DMS153 treated with DMSO at 0.1 percent for 48 hours (cell line): ENCODE measurements around the gene MS4A10.
"Not testable (repeated sequence)": the region's sequence is repeated elsewhere in the genome, so short reads cannot be mapped to it uniquely, and the experiment has no call there.

Source experiments
- DNase-seq: peaks from one replicate; lab custom pipeline; 2025; ENCODE audit not compliant: unreplicated experiment; lab: John Stamatoyannopoulos, UW

Gene MS4A10

GRCh38 chr11:60823745-60824306, 38.7 kb downstream of the MS4A10 start:
- DNase-seq = not testable (repeated sequence)

GRCh38 chr11:60825118-60825517, 40.0 kb downstream of the MS4A10 start:
- no peak for DNase-seq

- DNase-seq = no peak
Observed at GRCh38 chr11:60825790-60826189, 40.7 kb downstream of the MS4A10 start.

DNA sequence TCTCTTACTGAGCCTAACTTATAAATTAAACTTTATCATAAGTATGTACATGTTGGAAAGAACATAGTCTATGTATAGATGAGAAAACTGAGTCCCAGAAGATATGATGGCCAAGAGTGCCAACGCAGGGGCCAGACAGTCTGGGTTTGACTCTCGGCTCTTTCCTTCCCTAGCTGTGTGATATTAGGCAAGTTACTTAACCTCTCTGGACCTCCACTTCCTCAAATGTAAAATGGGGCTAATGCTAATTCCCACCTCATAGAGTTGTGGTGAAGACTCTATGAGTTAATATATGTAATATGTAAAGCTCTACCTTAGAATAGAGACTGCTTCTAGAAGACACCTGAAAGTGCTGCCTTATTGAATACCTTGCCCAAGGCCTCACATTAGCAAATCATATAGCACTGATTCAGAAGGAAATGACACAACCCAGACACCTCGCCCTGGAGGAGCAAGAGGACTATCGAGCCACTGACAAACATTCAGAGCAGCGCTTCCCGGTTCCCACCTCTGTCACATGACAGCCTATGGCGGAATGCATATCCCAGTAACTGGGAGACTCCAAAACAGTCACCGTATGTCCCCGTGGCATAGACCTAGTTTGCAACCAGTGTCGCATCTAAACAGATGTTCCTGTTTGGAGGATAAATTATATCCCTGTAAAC, 45.5 kb downstream of the MS4A10 start:
- no peak for DNase-seq

DNA sequence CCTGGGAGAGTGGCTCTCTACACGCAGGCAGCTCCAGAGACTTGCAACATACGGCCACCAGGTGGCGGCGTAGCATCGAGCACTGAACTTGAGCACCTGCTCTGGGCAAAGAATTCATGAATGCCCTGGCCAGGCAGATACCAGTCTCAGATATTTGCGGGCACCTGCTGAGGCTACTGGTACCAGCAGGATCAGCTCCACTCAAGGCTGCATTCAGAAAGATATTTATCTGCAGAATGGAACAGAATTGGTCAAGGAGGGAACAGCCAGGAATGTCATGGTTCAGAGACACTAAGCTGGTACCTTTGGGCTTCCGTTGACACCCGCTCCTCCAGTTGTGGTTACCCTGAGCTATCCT, 46.0 kb downstream of the MS4A10 start:
- DNase-seq = peak; percentile 87

DNA sequence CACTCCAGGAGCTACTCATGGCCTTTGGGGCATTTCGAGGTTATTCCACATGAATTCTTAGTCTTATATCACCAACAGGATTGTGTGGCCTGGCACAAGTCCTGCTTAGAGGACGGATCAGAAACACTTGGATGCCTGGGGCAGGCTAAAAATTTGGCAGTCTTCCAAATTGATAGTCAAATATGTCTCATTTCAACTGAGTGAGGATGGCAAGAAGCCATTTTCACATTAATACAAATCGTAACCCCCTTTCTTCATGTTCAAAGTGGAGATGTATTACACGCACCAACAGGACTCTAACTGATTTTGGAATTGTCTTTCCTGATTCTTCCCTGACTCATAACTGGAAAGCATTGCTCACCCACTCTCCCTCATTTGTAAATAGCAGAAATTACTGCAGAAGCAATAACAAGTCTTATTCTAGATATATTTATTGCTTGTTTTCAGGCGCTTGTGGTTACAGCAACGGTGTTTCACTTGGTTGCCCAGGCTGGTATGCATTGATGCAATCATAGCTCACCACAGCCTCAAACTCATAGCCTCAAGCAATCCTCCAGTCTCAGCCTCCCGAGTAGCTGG, 46.5 kb downstream of the MS4A10 start:
- no peak for DNase-seq

DNA sequence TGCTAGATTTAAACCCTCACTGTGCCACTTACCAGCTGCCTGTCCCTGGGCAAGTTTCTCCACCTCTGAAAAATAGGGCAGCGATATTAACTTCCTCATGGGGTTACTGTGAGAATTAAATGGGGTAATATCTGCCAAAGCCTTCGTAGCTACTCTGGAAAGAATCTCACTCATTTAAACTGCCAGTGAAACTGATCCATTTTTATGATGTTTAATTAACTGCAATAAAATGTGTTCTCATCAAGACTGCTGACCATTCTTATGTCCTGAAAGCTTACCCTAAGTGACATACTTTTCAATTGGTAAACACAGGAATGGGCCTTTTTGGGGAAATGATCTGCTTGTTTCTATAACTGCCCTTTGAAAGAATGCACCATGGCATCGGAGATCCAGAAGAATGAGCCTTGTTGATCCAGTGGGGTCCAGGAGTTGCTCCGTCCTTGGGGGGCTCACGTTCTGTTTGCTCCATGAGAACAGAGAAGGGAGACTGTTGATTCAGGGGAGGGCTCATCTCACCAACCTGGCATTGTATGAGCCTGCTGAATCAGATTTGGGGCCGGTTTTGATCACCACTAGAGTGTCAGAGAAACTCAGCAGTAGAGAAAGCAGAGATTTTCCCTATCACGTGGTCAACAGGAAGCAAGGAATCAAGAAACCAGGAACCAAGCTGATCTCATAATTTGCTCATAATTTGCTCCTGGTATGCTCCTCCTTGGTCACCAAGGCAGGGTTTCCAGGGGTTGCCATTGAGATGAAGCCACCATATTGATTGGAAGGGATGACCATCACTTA, 49.8 kb downstream of the MS4A10 start:
- no peak for DNase-seq

GRCh38 chr11:60835534-60835846, 50.4 kb downstream of the MS4A10 start:
- no peak for DNase-seq

GRCh38 chr11:60836866-60837515, 51.9 kb downstream of the MS4A10 start:
- no peak for DNase-seq

- no peak for DNase-seq
Observed at GRCh38 chr11:60838132-60838531, 53.0 kb downstream of the MS4A10 start.

DNA sequence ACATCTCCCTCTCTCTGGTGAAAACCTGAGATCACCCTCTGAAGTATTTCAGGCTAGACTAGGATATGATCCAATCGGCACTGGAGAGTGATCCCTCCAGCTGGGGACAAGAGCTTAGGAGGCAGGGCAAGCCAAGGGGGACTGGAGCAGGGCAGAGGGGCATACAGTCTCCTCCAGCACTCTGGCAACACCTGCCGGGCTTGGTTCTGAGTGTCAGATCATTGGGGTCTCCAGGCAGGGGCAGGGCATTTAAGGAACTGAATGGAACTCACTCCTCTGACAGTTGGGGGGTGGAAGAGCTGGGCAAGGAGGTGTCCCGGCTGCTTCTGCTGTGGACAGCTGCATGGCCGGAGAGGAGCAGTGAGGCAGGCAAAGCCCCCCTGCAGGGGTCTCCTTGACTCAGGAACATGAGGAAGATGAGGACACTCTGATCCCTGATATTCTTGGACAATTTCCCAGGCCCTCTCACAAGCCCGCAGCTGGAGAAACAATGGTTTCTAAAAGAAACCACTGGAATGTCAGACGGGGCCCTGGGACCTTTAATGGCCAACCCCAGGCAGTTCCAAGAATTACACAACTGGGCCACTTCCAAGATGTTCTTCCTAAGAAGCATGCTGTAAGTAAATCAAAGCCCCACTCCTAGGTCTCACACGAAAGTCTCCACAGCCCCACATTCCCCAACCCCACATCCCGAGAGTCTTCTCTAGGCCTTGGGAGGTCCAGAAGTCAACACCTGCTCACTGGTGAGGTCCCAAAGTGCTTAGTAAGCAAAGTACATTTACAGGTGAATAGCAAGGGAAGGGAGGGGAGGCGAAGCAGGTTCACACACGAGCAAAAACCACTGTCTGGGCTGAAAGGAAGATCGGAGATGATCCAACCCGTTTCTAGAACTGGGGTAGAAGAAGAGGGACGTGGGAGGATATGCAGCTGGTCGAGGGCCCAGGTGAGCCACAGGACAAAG, 55.6 kb downstream of the MS4A10 start:
- DNase-seq = no peak

GRCh38 chr11:60841797-60842667, 56.9 kb downstream of the MS4A10 start, which contains the start of gene CCDC86:
CCDC86 (plus strand) TSS chr11:60842113; CDS start chr11:60842125, 12 bp downstream.
- peak; percentile 79 for DNase-seq

GRCh38 chr11:60842668-60843600, 57.8 kb downstream of the MS4A10 start:
- DNase-seq = no peak

DNA sequence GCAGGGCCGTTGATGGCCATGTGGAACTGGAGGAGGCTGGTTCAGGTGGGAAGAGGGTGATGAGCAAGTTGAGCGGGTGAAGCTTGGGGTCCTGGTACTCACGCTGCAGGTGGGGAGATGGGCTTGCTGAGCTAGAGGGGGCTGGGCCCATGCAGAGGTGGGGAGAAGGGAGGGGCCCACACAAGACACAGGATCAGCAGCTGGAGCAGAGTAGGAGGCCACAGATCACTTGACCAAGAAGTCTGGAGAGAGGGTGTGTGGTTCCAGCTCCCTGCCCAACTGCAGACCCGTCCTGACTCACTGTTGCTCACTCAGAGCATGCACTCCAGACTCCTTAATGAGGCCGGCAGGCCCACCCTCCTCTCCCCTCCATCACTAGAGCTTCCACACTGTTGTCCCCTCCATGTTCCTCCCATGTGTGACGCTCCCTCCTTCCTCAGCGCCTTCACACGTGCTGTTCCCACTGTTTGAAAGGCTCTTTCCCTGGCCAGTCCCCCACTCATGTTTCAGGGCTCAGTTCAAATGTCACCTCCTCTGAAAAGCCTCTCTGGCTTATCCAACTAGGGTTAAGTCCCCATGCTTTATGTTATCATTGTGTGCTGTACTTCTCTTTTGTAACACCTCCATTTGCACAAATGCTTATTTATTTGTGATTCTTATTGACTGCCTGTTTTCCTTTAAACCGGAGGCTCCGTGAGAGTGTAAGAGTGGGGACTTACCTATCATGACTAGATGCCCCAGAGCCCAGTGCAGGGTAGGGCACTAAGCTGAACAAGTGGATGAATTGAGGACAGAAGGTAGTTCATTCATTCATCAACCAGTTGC, 59.1 kb downstream of the MS4A10 start:
- DNase-seq = no peak

- DNase-seq = no peak
Observed at GRCh38 chr11:60844870-60845221, 59.7 kb downstream of the MS4A10 start.

GRCh38 chr11:60845338-60845737, 60.2 kb downstream of the MS4A10 start:
- DNase-seq = no peak

- no peak for DNase-seq
Observed at GRCh38 chr11:60847281-60847680, 62.1 kb downstream of the MS4A10 start.

- DNase-seq = no peak
Observed at GRCh38 chr11:60847896-60848295, 62.8 kb downstream of the MS4A10 start.
